PC-9 (cell line): ENCODE measurements around the gene CNTNAP5.

Source experiments
- EZH2 ChIP-seq: fragments of 200-600 bp; sonication (generic); IDR thresholded peaks from 2 replicates; pipeline ENCODE4 v1.8.0; 2017; ENCODE audit warnings: antibody characterized with exemption, low read depth
- TF ChIP-seq, protein P1 (sequence below): fragments of 200-600 bp; sonication (generic); conservative IDR thresholded peaks from 2 replicates; pipeline ENCODE4 v1.6.1; 2017; ENCODE audit warnings: mixed run types, antibody characterized with exemption, mild to moderate bottlenecking, moderate library complexity

DNA sequence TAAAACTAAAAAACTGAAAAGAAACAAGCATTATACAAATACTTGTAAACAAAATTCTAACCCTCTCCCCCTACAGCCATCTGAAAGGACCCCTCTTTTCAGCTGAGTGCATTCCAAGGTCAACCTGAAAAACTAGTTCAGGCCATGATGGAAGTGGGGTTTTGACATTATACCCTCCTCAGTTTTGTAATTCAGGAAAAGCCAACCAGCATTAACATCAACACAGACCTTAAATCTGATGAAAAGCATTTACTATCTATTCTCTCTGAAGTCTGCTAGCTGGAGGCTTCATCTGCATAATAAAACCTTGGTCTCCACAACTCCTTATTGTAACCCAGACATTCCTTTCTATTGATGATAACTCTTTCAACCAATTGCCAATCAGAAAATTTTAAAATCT lies 302.2 kb downstream of the CNTNAP5 start:
- TF ChIP-seq, protein P1, sequence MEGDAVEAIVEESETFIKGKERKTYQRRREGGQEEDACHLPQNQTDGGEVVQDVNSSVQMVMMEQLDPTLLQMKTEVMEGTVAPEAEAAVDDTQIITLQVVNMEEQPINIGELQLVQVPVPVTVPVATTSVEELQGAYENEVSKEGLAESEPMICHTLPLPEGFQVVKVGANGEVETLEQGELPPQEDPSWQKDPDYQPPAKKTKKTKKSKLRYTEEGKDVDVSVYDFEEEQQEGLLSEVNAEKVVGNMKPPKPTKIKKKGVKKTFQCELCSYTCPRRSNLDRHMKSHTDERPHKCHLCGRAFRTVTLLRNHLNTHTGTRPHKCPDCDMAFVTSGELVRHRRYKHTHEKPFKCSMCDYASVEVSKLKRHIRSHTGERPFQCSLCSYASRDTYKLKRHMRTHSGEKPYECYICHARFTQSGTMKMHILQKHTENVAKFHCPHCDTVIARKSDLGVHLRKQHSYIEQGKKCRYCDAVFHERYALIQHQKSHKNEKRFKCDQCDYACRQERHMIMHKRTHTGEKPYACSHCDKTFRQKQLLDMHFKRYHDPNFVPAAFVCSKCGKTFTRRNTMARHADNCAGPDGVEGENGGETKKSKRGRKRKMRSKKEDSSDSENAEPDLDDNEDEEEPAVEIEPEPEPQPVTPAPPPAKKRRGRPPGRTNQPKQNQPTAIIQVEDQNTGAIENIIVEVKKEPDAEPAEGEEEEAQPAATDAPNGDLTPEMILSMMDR: no peak
- TF ChIP-seq EZH2: no peak
